SK-MEL-5 (cell line): ENCODE results near the gene TYW1. TPM values are rescaled to one million over a fixed set of nuclear protein-coding genes. Genes with fewer than 3 reads are reported as not detected.
"Not testable (repeated sequence)": the region's sequence is repeated elsewhere in the genome, so short reads cannot be mapped to it uniquely, and the experiment has no call there.

Experiments
- DNase-seq: peaks from one replicate; pipeline ENCODE4 v3.0.0-alpha.2; 2016; ENCODE audit warnings: low read depth, low spot score
- in situ Hi-C: cut with HindIII; loops from 2 replicates; pipeline ENCODE4 v1.10.0; 2016; ENCODE audit warnings: low sequenced_read_pairs, high pct_unique_total_duplicates, low pct_unique_long_range_greater_than_20kb
- small RNA-seq, 2 experiments: library from RNA; depleted of rRNA; stranded (forward); fragments of <200 nt; gene quantifications; one replicate each; pipeline ENCODE3, GENCODE V24; 2014
- total RNA-seq: library from RNA; depleted of rRNA; stranded (reverse); fragments of >200 nt; shearing (Covaris generic); gene quantifications from 2 replicates; pipeline ENCODE4 v1.2.3, GENCODE V29; 2014; rRNA removed

Gene TYW1
- total RNA-seq, 1 experiment from 2014 or later = 23.7 TPM

GRCh38 chr7:67242871-67243270 lies 246.2 kb downstream of the TYW1 start:
- DNase-seq = not testable (repeated sequence)

GRCh38 chr7:67248364-67248763 lies 251.7 kb downstream of the TYW1 start:
- DNase-seq, in situ Hi-C loops: not testable (repeated sequence)

More at GRCh38 chr7:67242871-67243270, 246.2 kb downstream of the TYW1 start:
- in situ Hi-C loops = not testable (repeated sequence)

GRCh38 chr7:67251986-67252558 lies 255.4 kb downstream of the TYW1 start:
- in situ Hi-C loops = no loop called here
- DNase-seq = no peak

GRCh38 chr7:67255076-67255475 lies 258.4 kb downstream of the TYW1 start:
- in situ Hi-C loops, DNase-seq: not testable (repeated sequence)

GRCh38 chr7:67257779-67258178 lies 261.1 kb downstream of the TYW1 start:
- in situ Hi-C loops, DNase-seq: not testable (repeated sequence)

GRCh38 chr7:67259363-67259762 lies 262.7 kb downstream of the TYW1 start:
- in situ Hi-C loops, DNase-seq: not testable (repeated sequence)

- in situ Hi-C loops, DNase-seq: not testable (repeated sequence)
Measured at GRCh38 chr7:67260166-67260586, 263.5 kb downstream of the TYW1 start.

GRCh38 chr7:67264000-67264399 lies 267.4 kb downstream of the TYW1 start:
- in situ Hi-C loops, DNase-seq: not testable (repeated sequence)

GRCh38 chr7:67266070-67266469 lies 269.4 kb downstream of the TYW1 start:
- in situ Hi-C loops, DNase-seq: not testable (repeated sequence)

GRCh38 chr7:67267914-67268313 lies 271.3 kb downstream of the TYW1 start:
- no peak for DNase-seq
- in situ Hi-C loops = no loop called here

- peak; percentile 72 for DNase-seq
- in situ Hi-C loops = not testable (repeated sequence)
Measured at GRCh38 chr7:67269916-67270315, 273.3 kb downstream of the TYW1 start.

Small RNA genes within 50 kb of the gene (small RNA-seq; reads per million reads assigned to genes)
- gene AC073089.1 (0 reads per million in 2 experiments), gene MIR4650-1 (0 reads per million in 2 experiments), gene RN7SL43P (0 reads per million in 2 experiments)

Other genes starting within 250 kb of the TYW1 start
- gene TMEM248, start 75.6 kb upstream of the TYW1 start, total RNA-seq = 160 and 188 TPM in 2 replicates
- gene SBDS, start 1.2 kb upstream of the TYW1 start, total RNA-seq = 108 and 111 TPM in 2 replicates